ENCODE measurements around the gene AGRN.
"Not testable (repeated sequence)": the region's sequence is repeated elsewhere in the genome, so short reads cannot be mapped to it uniquely, and the experiment has no call there.

The AGRN gene

DNA sequence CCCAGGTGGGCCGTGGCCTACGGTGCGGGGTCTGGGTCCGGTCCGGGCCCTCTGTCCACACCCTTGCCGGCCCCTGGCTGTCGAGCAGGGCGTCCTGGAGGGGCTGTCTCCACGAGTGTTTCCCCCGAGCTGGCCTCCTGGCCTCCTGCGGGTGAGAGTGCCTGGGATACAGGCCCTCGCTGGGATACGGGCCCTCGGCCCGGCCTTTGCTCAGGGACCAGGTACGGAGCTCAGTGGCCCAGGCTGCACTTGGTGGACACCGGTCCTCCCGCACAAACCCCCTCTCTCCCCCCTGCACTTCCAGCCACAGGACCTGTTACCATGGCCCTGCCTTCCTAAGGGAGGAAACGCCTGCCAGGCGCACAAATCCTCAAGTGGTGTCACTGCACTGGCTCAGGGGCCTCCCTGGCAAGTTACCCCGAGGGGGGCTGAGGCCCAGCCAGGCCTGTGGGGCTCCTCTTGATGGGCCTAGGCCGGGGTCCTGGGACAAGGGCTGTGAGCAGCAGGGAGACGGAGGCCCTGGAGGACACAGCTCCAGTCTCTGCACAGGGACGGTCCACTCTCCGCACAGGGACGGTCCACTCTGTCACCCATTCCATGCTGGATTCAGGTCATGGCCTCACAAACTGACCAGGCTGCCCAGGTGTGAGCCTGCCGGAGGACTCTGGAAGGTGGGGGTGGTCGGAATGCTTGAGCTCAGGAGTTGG, 72.4 kb downstream of the AGRN start:
- DNase-seq (ENCODE audit: low read depth), result no peak

DNA sequence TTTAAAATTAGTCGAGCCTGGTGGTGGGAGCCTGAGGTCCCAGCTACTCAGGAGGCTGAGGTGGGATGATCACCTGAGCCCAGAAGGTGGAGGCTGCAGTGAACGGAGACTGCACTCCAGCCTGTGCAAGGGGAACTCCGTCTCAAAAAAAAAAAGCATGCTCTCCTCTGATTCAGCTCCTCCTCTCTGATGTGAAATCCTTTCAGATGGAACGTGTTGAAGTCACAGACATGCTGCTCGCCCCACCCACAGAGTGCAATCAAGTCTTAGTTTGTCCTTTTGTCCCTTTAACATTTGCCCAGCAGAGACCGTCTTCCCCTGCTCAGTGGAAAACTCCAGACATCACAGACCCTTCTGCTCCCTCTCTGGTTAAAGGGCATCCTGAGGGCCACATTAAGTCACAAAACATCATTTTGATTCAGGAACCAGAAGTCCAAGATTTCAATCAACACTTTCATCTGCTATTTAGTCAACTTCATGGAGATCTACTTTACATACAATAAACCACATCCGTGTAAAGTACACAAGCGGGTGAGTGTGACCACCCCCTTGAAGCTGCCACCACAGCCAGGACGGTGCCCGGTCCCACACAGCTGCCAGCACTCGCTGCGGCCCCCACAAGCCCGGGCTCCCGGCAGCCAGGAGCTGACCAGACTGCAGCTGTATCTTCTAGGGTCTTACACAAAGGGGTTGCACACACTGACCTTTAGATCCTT, 73.1 kb downstream of the AGRN start:
- DNase-seq (ENCODE audit: low read depth), result no peak

DNA sequence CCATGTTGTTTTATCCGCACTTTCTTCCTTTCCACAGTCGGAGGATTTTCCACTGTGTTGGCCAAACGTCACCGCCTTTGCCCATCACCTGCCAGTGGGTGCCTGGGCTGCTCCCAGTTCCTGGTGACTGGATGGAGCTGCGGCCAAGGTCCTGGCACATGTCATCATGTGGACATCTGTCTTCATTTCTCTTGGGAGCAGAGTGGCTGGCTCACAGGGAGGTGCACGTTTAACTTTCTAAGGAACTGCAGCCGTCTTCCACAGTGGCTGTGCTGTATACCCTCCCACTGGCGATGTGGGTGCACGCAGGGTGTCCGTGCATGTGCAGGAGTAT, 73.7 kb downstream of the AGRN start:
- no peak for DNase-seq (ENCODE audit: low read depth)

DNA sequence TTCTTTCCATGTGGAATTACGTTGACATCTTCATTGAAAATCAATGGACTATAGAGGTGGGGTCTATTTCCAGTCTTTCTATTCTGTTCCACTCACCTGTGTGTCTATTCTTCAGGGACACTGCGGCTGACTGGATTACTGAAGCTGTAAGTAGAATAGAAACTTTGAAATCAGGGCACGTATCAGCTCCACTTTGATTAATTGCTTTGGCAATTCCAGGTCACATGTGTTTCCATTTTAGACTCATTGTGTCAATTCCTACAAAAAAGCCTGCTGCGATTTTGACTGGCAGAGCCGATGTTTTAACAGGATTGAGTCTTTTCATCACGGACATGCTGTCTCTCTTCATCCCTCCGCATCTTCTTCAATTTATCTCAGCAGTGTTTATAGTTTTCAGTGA, 75.1 kb downstream of the AGRN start:
- no peak for DNase-seq (ENCODE audit: low read depth)

DNA sequence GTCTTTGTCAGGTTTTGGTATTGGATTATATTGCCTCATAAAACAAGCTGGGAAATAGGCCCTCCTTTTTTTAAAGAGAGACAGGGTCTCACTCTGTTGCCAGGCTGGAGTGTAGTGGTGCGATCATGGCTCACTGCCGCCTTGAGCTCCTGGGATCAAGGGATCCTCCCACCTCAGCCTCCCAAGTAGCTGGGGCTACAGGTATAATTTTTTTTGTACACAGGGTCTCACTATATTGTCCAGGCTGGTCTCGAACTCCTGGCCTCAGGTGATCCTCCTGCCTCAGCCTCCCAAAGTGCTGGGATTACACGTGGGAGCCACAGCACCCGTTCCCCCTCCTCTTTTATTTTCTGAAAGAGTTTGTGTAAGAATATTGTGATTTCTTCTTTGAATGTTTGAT, 76.2 kb downstream of the AGRN start:
- not testable (repeated sequence) for DNase-seq (ENCODE audit: low read depth)

- no peak for DNase-seq (ENCODE audit: low read depth)
These were observed 78.9 kb downstream of the AGRN start for GRCh38 chr1:1098681-1099421.

GRCh38 chr1:1099506-1100183, 79.7 kb downstream of the AGRN start:
- no peak for DNase-seq (ENCODE audit: low read depth)

- no peak for DNase-seq (ENCODE audit: low read depth)
These were observed 80.4 kb downstream of the AGRN start for GRCh38 chr1:1100296-1100695.

DNA sequence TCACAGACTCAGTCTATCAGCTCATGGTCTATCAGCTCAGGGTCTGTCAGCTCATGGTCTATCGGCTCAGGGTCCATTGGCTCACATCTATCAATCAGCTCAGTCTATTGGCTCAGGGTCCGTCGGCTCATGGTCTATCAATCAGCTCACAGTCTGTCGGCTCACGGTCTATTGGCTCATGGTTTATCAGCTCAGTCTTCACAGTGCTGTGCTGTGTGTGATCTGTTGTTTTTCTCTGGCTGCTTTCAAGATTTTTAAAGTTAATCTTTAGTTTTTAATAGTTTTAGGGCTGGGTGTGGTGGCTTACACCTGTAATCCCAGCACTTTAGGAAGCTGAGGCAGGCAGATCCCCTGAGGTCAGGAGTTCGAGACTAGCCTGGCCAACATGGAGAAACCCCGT, 81.6 kb downstream of the AGRN start:
- DNase-seq (ENCODE audit: low read depth), result no peak

DNA sequence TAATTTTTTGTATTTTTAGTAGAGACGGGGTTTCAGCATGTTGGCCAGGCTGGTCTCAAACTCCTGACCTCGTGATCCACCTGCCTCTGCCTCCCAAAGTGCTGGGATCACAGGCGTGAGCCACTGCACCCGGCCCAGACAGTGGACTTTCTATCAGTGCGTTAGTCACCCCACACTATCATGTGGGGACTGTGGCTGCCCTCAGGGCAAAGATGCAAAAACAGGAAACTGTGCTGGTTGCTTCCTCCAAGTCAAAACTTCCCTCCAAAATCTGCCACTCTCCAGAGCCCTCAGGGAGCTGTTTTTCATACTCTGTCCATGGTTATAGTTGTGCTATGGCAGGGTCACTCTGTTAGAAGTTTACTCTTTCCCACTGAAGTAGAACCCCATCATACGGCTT, 84.2 kb downstream of the AGRN start:
- DNase-seq (ENCODE audit: low read depth), result not testable (repeated sequence)

Data from iris pigment epithelial cell (primary cell).